Upper lobe of left lung (tissue), 4 donors: ENCODE data around the gene PALLD.

ENCODE experiments used
- CTCF ChIP-seq, 6 experiments: fragments of 450-650 bp in 4 of 6; fragments of 200-600 bp in 2 of 6; sonication (generic) in 2 of 6; IDR thresholded peaks; one replicate each; pipeline ENCODE4 v1.5.1; 2016 to 2019; ENCODE audit warnings: antibody characterized with exemption in 6 of 6
- POLR2A ChIP-seq, 4 donors: fragments of 450-650 bp; IDR thresholded peaks; one replicate each; pipeline ENCODE4 v1.5.1; 2016 to 2017; ENCODE audit warnings: antibody characterized with exemption in 4 of 4, mild to moderate bottlenecking in 2 of 4

DNA sequence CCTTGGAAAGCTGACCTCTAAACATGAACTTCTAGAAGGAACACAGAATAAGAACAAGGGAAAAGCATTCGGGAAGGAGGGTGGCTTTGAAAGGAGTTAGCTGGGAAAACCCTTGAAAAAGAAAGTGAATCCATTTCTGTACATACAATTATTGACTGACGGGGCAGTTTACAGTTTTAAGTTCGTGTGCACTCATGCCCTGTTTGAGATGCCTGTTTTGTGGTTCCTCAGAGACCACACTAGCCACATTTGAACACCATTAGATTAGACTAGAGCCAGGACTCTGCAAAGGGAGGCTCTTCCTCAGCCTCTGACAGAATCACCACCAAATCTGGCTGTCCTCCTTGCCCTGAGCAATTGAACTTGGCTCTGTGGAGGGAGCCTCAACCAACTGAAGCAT lies 158.3 kb downstream of the PALLD start:
- no peak for TF ChIP-seq CTCF (IDR thresholded peaks at IDR 0.05)
- no peak for TF ChIP-seq POLR2A (IDR thresholded peaks at IDR 0.05)
